Cardiac fibroblast (primary cell): ENCODE data around the gene DYNC1I1.

Experiments
- DNase-seq, 2 donors: peaks; one replicate each; pipeline versions ENCODE4 v3.0.0 to v3.0.0-alpha.2; 2010; ENCODE audit warnings: low read depth in 2 of 2
- H3K4me3 ChIP-seq, 2 donors: replicated peaks in 1 of 2; 1 replicate in 1 of 2; 2 replicates in 1 of 2; pipeline ENCODE4 v1.5.1; 2011; ENCODE audit warnings: low read depth in 2 of 2, low read length in 2 of 2, mild to moderate bottlenecking in 2 of 2, moderate library complexity in 1 of 2
- TF ChIP-seq, protein P1 (sequence below): IDR thresholded peaks from one replicate; pipeline ENCODE4 v1.5.1; 2011; ENCODE audit warnings: low read depth, mild to moderate bottlenecking, low read length, inconsistent platforms

DYNC1I1 gene

GRCh38 chr7:95867309-95867708, 95.0 kb downstream of the DYNC1I1 start:
- no peak for DNase-seq
- TF ChIP-seq, protein P1, sequence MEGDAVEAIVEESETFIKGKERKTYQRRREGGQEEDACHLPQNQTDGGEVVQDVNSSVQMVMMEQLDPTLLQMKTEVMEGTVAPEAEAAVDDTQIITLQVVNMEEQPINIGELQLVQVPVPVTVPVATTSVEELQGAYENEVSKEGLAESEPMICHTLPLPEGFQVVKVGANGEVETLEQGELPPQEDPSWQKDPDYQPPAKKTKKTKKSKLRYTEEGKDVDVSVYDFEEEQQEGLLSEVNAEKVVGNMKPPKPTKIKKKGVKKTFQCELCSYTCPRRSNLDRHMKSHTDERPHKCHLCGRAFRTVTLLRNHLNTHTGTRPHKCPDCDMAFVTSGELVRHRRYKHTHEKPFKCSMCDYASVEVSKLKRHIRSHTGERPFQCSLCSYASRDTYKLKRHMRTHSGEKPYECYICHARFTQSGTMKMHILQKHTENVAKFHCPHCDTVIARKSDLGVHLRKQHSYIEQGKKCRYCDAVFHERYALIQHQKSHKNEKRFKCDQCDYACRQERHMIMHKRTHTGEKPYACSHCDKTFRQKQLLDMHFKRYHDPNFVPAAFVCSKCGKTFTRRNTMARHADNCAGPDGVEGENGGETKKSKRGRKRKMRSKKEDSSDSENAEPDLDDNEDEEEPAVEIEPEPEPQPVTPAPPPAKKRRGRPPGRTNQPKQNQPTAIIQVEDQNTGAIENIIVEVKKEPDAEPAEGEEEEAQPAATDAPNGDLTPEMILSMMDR, result no peak
- no peak overlapping the region for H3K4me3 ChIP-seq

GRCh38 chr7:95871075-95871848, 98.9 kb downstream of the DYNC1I1 start:
- TF ChIP-seq, protein P1, result peak; percentile 72
- DNase-seq, result peak; percentile 68 to 72
- no peak overlapping the region for H3K4me3 ChIP-seq

- no peak overlapping the region for H3K4me3 ChIP-seq
- no peak for DNase-seq
- TF ChIP-seq, protein P1, result no peak
Observed at GRCh38 chr7:95871896-95872295, 99.5 kb downstream of the DYNC1I1 start.

DNA sequence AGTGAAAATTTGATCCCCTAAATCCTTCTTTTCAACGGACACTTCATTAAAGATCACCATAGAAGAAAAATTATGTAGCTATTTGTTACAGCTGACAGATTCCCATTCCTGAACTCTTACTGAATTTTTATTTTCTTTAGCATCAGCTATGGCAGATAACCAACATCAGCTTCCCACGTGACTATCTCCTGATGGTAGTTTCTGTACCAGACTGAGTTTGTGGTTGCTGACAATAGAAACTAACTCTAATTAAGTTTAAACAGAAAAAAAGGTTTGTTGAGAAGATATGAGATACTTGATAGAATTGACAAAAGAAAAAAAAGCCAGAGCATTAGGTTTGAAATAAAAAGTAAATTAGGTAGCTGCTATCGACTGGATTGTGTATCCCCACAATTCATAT, 101.8 kb downstream of the DYNC1I1 start:
- H3K4me3 ChIP-seq, result no peak overlapping the region
- TF ChIP-seq, protein P1, result no peak
- no peak for DNase-seq

- H3K4me3 ChIP-seq, result no peak overlapping the region
- TF ChIP-seq, protein P1, result no peak
- peak; percentile 21 to 27 for DNase-seq
Observed at GRCh38 chr7:95874541-95875265, 102.3 kb downstream of the DYNC1I1 start.

DNA sequence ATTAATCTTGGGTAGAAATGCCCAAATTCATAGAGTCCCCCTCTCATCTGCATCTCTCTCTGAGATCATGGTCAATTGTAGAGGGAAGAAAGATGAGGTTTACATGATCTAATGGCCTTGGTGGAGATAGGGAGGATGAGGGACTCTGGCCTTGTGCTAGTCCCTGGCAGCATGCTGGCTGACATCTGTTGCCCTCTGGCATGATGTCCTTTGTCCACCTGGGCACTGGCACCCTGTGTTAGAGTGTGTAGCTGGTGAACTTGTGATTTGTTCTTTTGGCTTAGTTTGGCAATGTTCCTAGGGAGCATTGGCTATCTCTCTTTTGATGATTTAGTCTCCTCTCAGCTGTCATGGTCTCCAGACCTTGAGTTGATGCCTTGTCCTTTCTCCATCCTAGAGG, 103.2 kb downstream of the DYNC1I1 start:
- no peak overlapping the region for H3K4me3 ChIP-seq
- DNase-seq, result no peak
- TF ChIP-seq, protein P1, result no peak
